HG02973 (cell line): Measurements from ENCODE around the gene BPIFA1.

Experiments used
- ATAC-seq: cut with Tn5 transposase; IDR thresholded peaks from one replicate; pipeline ENCODE4 v1.9.1; 2021; ENCODE audit warnings: moderate library complexity; ENCODE audit not compliant: unreplicated experiment

The BPIFA1 gene

DNA sequence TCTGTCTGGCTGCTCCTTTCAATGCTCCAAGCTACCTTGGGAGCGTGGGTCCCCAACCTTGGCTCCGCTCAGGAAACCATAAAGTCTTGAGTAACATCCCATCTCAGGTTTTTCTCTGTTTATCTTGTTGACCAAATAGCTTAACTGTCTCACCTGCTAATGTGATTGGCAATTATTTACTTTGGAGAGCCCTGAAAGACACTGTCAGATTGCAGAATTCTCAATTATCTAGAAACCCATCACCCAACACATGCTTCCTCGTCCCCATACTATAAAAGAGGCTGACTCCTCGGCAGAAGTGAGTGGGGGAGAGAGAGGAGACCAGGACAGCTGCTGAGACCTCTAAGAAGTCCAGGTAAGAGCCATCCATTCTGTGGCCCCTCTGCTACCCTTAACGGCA is at the start of gene BPIFA1:
BPIFA1 (plus strand) TSS at position 301 of the 400 bp plus-strand sequence. CDS start 1,716 bp downstream, outside the sequence.
- ATAC-seq: no peak

DNA sequence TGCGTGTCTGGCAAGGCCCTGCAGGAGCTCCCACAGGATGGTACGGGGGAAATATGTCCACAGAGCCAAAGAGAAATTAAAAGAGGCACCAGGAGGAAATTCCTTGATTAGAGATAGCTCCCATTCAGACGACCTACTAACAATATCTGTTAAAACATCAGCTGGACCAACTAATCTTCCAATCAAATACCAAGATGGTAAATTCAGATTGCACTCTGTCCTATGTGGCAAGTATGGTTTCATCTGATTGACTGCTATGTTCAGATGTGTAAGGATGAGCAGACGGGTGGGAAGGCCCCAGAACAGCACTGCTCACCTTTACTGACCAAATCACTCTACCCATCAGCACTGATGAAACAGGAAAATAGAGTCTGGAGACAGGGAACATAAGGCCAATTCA is 48.3 kb upstream of the BPIFA1 start:
- no peak for ATAC-seq

DNA sequence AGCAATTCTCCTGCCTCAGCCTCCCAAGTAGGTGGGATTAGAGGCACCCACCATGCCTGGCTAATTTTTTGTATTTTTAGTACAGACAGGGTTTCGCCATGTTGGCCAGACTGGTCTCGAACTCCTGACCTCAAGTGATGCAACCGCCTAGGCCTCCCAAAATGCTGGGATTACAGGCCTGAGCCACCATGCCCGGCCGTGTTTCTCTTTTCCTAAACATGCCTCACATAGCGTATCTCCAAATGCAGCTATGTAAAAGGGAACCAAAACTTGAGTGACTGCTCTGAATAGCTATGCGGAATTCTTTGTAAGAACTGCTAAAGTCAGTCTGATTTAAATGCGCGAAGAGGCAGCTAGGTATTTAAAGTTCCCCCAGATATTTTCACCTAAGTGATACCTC is 47.4 kb upstream of the BPIFA1 start:
- ATAC-seq: no peak

DNA sequence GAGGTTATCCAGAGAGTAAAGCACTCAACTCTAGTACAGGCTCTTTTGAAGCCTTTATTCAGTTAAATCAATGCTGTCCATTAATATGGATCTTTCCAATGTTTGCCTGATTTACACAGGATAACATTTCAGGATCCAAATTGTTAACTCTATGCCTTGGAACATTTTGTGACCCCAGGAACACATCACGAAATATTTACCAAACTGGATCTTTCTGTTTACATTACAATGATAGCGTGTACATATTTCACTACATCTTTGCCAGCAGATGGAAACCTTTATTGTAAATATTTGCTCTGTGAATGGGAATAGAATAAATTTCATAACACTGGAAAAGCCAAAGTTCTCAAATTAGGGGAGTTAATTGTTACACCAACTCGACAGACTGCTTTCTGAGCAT is 44.3 kb upstream of the BPIFA1 start:
- ATAC-seq: no peak

DNA sequence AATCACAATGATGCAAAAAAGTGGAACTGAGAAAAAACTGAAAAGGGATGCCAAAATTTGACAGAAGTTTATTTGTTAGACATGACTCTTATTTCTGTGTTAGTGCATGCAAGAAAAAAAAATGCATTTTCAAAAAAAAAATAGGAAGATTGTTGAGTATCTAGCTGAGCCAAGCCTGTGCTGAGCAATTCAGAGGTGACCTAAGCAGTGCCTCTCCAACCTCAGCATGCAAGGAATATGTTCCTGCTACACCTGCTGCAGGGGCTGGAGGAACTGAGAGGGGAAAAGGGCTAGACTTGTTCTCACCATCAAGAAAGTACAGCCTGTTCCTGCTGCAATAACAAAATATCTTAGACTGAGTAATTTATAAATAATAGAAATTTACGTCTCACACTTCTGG is 43.8 kb upstream of the BPIFA1 start:
- ATAC-seq: no peak

DNA sequence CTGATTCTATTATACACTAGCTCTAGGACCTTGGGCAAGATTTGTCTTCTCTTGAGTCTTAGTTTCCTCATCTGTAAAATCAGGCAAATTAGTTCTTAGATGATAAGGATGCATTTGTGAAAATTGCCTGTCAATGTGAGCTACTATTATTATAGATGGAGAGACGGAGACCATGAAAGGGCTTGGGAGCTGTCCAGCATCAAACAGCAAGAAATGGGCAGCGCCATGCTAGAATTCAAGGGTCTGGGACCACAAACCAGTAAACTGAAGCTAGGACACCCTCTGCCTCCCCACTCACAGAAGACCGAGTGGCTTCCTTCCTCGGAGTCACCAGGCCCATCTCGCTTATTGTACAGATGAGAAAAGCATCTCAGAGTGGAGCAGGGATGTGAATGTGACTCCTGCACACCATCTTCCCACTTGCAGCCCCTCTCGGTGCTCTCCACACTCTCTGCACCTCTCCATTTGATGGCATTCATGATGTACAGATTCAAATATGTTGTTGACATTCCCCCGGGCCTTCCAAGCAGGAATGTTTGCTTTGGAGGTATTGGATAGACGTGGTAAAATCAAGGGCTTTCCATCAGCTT is 42.8 kb upstream of the BPIFA1 start:
- ATAC-seq: no peak

DNA sequence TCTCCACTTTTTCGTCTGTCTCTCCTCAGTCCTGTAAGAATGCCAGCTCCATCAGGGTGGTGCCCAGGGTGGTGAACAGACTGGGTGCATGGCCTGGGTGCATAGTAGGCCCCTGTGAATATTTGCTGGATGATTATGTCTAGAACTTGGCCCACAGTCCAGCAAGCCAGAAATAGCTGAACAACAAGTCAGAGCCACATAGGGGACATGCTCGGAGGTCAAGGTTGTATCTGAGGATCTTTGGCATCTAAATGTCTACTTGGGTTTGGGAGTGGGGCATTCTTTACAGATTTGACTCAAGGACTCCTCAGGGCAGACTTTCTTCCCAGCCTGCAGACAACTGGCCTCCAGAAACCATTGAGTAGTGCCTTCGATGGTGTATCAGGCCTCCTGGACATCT is 36.8 kb upstream of the BPIFA1 start:
- ATAC-seq: no peak

DNA sequence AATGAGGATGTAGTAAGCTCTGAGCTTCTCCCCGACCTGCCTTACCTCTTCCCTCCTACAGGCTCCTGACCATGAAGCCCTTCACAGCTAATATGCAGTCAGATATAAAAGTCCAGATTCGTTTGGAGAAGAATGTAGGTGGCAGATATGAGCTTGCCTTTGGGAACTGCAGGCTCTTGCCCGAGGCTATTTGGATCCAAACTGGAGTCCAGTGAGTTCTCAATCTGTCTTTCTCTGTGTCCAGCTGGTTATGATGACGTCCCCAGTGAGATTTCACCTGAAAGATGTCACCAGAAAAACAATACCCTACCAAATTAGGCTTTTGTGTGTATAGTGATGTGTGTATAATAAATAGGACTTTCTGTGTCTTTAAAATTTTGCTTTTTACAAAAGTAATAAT is 33.3 kb upstream of the BPIFA1 start:
- no peak for ATAC-seq

DNA sequence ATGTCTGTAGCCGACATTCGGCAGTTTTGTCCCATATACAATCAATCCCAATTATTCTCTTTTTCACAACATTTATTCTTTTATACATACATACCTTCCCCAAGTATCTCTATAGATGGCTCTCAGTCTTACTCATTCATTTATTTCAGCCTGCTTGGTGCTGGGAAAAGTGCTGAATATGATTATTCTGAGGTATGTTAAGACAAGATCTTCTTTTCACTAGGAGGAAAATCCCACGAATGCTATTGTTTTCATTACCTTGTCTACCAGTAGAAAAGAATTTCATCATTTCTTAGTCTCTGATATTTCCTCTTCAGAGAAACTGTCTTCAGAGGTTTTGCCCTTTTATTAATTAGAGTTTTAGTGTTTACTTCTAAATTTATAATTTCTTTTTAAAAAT is 32.4 kb upstream of the BPIFA1 start:
- ATAC-seq: no peak

DNA sequence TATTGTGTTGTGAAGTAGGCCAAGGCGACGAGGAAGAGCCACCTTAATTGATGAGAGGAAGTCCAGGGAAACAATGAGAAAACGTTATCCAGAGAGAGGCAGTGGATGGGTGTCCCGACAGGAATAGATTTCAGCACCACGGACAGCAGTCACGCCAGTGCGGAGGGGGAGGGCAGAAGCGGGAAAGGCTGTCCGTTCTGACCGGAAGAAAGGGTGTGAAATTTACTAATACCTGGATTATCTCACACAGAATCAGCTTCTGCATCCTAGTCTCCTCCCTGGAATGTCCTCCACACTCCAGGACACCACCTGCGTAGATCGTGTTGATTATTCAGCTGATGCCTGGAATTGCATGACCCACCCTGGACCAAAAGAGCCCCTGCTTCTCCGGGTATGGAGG is 26.0 kb upstream of the BPIFA1 start:
- ATAC-seq: no peak

DNA sequence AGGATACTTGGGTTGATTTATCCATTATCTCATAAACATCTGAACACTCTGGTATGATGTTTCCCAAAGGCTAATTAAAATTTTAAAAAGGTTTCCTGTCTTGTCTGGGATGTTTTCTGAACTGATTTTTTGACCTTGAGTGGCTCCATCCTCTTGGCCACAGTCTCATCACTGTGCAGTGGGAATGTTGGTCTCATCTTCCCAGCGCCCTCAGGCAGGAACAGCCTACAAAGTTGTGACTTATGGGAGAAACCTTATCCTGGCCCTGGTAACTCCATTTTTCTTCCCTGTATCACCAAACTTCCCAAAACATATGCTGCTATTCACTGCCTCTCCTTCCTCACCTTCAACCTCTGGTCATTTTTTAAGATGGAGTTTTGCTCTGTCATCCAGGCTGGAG is 25.4 kb upstream of the BPIFA1 start:
- no peak for ATAC-seq

DNA sequence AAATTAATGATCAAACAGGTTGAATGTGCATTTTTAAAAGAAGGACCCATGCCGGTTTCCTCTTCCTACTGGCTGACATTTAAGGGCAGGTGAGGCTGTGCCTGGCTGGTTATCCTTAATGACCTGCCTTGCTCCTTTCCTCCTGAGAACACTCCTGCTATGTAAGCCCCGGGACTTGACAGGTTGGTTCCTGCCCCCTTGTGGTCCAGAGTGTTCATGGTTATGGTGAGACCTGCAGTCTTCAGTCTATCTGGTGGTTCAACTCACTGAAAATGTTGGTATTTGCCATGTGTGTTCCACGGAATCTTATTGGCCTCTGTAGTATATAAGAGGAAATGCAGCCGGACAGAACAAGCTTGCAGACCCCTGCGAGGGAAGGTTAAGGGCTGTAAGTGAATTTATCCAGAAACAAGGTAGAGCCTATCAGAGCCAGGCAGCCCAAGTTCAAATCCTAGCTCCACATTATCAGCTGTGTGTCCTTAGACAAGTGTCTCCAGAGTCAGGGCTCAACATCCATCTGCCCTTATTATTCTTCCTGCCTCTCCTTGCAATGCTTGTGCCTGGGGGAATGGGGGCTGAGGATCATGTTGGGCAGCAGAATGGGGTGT is 23.9 kb upstream of the BPIFA1 start:
- no peak for ATAC-seq

DNA sequence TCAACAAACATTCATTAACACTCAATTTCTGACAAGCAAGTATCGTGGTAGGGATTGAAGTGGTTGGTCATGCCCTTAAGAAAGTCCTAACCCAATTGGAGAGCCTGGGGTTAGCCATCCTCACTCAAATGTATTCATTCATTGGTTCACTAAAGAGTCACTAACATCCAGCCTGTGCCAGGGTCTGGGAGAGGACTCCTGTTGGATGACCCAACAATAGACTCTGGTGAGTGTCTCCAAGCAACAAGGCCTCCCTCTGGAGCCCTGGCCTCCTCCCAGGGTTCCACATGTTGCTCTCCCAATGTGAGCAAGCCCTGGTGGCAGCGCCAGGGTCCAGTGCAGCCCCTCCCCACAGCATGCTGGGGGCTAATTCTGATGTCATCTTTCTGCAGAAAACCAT is 18.7 kb upstream of the BPIFA1 start, which contains the start of gene BPIFA3:
BPIFA3 (plus strand) TSS at position 301 of the 400 bp plus-strand sequence. CDS start 185 bp downstream, outside the sequence.
- no peak for ATAC-seq

DNA sequence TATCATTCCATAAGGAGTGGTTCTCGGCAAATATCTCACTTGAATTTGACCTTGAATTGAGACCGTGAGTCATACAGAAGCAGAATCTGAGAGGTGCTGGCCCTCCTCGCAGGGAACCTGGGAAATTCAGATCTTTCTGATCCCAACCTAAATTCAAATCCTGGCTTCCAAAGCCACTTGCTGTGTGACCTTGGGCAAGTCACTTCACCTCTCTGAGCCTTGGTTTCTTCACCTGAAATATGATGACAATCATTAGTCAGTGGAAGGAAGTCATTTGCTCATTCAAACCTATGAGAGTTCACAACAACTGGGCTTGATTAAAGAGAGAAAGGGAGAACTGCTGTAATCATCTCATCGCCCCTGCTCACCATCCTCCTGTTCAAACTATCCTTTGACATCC is 11.4 kb upstream of the BPIFA1 start:
- ATAC-seq: no peak

DNA sequence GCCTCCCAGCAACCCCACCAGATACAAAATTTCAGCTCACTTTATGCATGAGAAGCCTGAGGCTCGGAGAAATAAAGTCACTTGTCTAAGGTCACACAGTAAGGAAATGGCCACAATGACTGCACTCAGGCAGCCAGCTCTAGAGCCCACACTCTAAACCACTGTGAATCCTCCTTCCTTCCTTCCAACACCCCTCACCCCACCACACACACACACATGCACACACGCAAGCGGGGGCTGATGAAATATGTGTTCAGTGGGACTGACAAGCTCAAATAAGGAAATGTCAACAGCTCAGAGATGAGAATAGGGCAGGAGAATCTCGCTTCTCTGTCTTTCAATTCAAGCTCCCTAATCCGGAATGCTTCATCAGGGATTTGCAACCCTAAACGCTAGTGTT is 6.0 kb upstream of the BPIFA1 start:
- ATAC-seq: no peak

DNA sequence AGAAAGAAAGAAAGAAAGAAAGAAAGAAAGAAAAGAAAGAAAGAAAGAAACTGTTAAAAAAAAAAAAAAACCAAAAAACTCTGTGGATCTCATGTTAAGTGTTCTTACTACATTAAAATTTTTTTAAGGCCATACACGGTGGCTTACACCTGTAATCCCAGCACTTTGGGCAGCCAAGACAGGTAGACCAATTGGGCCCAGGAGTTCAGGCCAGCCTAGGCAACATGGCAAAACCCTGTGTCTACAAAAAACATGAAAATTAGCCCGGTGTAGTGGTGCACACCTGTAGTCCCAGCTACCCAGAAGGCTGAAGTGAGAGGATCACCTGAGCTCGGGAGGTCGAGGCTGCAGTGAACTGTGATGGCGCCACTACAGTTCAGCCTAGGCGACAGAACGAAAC is 4.6 kb upstream of the BPIFA1 start:
- ATAC-seq: no peak

DNA sequence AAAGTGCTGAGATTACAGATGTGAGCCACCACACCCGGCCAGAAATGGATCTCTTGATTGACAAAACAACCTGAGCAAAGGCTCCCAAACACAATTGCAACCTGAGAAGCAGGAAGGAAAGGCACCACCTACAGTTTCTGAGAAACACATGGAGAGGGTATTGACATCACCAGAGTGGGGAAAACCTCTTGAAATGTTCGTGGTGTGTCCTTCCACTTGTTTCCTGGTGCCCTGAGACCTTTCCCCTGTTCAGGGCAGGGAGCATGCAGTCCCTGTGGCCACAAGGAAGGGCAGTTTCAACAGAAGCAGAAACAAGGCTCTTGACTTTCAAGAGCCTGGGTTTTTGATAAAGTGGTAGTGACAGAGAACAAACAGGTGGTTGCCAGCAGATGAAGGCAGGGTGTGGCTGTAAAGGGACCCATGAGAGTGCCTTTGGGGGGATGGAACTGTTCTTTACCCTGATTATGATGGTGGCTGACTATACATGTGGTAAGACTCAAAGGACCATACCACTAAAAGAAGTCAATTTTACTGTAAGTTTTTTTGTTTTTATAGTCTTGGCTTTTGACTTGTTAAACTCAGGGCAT is 3.2 kb upstream of the BPIFA1 start:
- ATAC-seq: no peak

DNA sequence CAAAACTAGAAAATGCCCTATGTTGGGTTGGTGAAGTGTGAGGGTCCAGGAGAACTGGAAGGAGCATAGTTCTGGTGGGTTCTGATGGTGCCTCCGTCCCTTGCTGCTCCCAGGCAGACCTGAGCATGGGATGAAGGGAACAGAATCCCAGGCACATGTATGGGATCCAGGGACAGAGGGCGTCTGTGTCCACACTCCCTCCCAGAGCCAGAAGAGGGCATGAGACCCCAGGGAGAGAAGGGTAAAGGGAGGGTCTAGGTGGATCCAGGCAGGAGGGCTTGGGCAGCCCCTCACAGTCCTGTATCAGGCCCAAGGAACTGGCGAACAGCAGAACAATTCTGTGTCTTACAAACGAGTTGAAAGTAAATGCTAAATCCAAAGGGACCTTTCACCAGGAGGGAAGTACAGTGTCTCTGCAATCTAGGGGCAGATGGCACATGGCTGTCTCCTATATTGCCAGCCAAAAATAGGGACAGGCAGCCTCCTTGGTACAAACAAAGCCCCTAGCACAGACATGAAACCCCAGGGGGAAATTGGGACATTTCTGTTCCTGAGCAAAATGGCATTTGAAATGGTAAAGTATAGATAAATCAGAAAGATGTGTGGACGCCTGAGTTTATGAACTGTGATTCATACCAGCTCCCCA is 2.5 kb upstream of the BPIFA1 start:
- no peak for ATAC-seq

DNA sequence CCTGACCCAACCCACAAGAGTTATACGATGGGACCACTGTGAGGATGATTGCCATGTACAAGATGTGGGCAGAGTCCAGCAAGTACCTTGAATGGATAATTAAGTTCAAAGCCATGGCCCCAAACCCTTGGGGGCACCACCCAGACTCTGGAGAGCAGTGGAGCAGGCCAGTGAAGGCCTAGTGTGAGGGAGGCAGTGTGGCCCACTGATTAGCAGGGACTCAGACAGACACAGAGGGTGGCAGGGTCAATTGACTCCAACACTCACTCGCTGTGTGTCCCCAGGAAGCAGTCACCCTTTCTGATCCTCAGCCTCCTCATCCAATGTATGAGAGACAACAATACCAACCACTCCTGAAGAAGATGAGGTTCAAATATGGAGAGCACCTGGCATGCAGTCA is 1.7 kb upstream of the BPIFA1 start:
- ATAC-seq: no peak

DNA sequence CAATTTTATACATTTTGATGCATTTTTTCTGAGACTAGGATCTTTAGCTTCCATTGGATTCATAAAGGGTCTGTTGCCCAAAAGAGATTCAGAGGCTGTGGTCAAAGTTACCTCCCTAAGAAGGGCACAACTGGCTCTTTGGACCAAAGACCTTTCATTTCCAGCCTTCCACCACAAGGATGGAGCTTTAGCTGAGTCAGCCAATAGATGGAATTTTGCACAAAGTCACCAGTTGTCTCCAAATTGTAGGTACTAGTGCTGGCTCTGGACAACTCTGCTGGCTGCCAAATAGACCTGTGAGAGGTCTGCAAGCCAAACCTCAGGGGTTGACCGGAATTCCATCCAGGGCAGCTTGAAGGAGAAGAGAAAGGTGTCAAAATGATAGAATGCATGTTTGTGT is 555 bp downstream of the BPIFA1 start:
- ATAC-seq: no peak

DNA sequence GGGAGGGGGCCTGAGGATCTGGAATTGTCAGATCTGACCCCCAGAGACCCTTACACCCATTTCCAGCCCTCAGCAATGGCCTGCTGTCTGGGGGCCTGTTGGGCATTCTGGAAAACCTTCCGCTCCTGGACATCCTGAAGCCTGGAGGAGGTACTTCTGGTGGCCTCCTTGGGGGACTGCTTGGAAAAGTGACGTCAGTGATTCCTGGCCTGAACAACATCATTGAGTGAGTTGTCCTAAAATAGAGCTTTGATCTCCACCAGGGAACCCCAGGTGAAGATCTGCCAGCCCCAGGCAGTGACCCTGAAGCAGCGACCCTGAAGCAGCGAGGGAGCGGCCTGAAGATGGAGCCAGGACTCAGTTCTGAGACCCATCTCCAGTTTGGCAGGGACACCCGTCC is 2.2 kb downstream of the BPIFA1 start:
- ATAC-seq: no peak

DNA sequence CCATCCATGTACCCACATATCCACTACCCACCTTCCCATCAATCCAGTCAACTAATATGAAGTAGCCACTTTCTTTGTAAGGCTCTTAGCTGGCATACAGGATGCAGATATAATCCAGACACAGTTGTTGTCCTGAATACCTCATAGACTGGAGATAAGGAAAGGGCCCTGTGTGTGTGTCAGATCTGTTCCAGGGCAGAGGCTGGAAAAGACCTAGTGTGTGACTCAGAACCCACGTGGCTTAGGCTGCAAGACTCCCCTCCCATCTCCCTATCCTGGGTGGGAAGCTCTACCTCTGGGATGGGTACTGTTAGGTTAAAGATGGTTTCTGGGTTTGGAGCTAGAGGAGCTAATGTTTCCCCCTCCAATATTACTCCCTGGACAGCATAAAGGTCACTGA is 3.6 kb downstream of the BPIFA1 start:
- ATAC-seq: no peak
